GM12875 (cell line): ENCODE results near the gene DYNC1LI2.

Experiments
- H3K4me3 ChIP-seq: one replicate; pipeline ENCODE4 v1.5.1; 2011; ENCODE audit warnings: low read depth, low read length, control low read depth
- CTCF ChIP-seq: IDR thresholded peaks from 2 replicates; pipeline ENCODE4 v1.5.1; 2011; ENCODE audit warnings: low read depth, mild to moderate bottlenecking, control low read depth, inconsistent platforms, low read length, moderate library complexity, borderline replicate concordance; ENCODE audit not compliant: insufficient read depth

DYNC1LI2 gene

GRCh38 chr16:66750279-66751052, 943 bp downstream of the DYNC1LI2 start:
- H3K4me3 ChIP-seq: peak overlapping the region; percentile 91
- no peak for TF ChIP-seq CTCF

GRCh38 chr16:66746682-66747081, 4.7 kb downstream of the DYNC1LI2 start:
- H3K4me3 ChIP-seq: no peak overlapping the region
- no peak for TF ChIP-seq CTCF

GRCh38 chr16:66746048-66746447, 5.4 kb downstream of the DYNC1LI2 start:
- no peak overlapping the region for H3K4me3 ChIP-seq
- TF ChIP-seq CTCF: no peak

- H3K4me3 ChIP-seq: no peak overlapping the region
- no peak for TF ChIP-seq CTCF
Observed at GRCh38 chr16:66741950-66742808, 9.2 kb downstream of the DYNC1LI2 start.

- H3K4me3 ChIP-seq: no peak overlapping the region
- no peak for TF ChIP-seq CTCF
Observed at GRCh38 chr16:66741169-66741900, 10.1 kb downstream of the DYNC1LI2 start.

- H3K4me3 ChIP-seq: no peak overlapping the region
- no peak for TF ChIP-seq CTCF
Observed at GRCh38 chr16:66740533-66740932, 10.9 kb downstream of the DYNC1LI2 start.
